Upper lobe of right lung (tissue), 1 donor: ENCODE measurements around the gene ANKRD40. TPM values are rescaled to one million over a fixed set of nuclear protein-coding genes. Genes with fewer than 3 reads are reported as not detected.

Source experiments
- ATAC-seq: fragments of 200-7000 bp; cut with Tn5 transposase; one replicate; pipeline ENCODE4 v1.9.1; 2020; ENCODE audit warnings: mild to moderate bottlenecking, moderate library complexity
- DNase-seq: peaks from one replicate; pipeline ENCODE4 v3.0.0-alpha.2; 2020
- H3K27ac ChIP-seq: fragments of 200-600 bp; one replicate; pipeline ENCODE4 v1.8.0; 2022
- H3K27me3 ChIP-seq: fragments of 200-600 bp; one replicate; pipeline ENCODE4 v1.8.0; 2022; ENCODE audit warnings: mild to moderate bottlenecking
- H3K36me3 ChIP-seq: fragments of 200-600 bp; one replicate; pipeline ENCODE4 v1.8.0; 2022
- H3K4me1 ChIP-seq: fragments of 200-600 bp; one replicate; pipeline ENCODE4 v1.8.0; 2022
- H3K4me3 ChIP-seq: fragments of 200-600 bp; one replicate; pipeline ENCODE4 v1.8.0; 2022; ENCODE audit warnings: mild to moderate bottlenecking
- H3K9me3 ChIP-seq: fragments of 200-600 bp; one replicate; pipeline ENCODE4 v1.8.0; 2022
- CTCF ChIP-seq: fragments of 200-600 bp; IDR thresholded peaks from one replicate; pipeline ENCODE4 v1.8.0; 2022; ENCODE audit warnings: antibody characterized with exemption
- intact Hi-C: fragments of 100-400 bp; cut with DNase I; formaldehyde crosslinking; loops from one replicate; pipeline ENCODE4 v1.11.0; 2022
- total RNA-seq: library from RNA; stranded (reverse); fragmentation: NEBNext Ultra II Directional; extraction: Animal tissue kit (Norgen Biotek cat#: 25700); gene quantifications from one replicate; pipeline ENCODE4 v1.2.1, GENCODE V29; 2021
- donor health status: DM: no; HTN: yes; CAD: no; lungs with severe emphysema.

The ANKRD40 gene
- total RNA-seq, 1 donor from 2014 or later, result 57.7 TPM

- Histone ChIP-seq H3K27me3 (no peaks in the 10 kb centered on the region), H3K36me3 (no peaks in the 10 kb centered on the region), H3K9me3 (no peaks in the 10 kb centered on the region), H3K4me3 (no peak overlapping the region), H3K4me1 (peaks cover 30% of the 10 kb centered on the region), H3K27ac (peak overlapping the region; percentile 74)
- DNase-seq (peak; percentile 77), ATAC-seq (peak; percentile 80)
- intact Hi-C loops, result no loop called here
- TF ChIP-seq CTCF, result no peak
Measured at GRCh38 chr17:50661795-50662391, 45.8 kb downstream of the ANKRD40 start.

GRCh38 chr17:50661348-50661747 is 46.4 kb downstream of the ANKRD40 start:
- no peak for TF ChIP-seq CTCF
- H3K4me1 ChIP-seq, result peaks cover 30% of the 10 kb centered on the region
- H3K9me3 ChIP-seq, result no peaks in the 10 kb centered on the region
- no peak for DNase-seq
- intact Hi-C loops, result no loop called here
- no peaks in the 10 kb centered on the region for H3K36me3 ChIP-seq
- H3K4me3 ChIP-seq, result no peak overlapping the region
- H3K27ac ChIP-seq, result peak overlapping the region; percentile 74
- no peak for ATAC-seq
- H3K27me3 ChIP-seq, result no peaks in the 10 kb centered on the region

- TF ChIP-seq CTCF, result no peak
- intact Hi-C loops, result no loop called here
- DNase-seq (no peak), ATAC-seq (peak; percentile 2)
- H3K36me3 ChIP-seq, result no peaks in the 10 kb centered on the region
- no peaks in the 10 kb centered on the region for H3K9me3 ChIP-seq
- no peaks in the 10 kb centered on the region for H3K27me3 ChIP-seq
- H3K4me1 ChIP-seq, result peaks cover 30% of the 10 kb centered on the region
- H3K27ac ChIP-seq, result peak overlapping the region; percentile 74
- no peak overlapping the region for H3K4me3 ChIP-seq
Measured at GRCh38 chr17:50660887-50661345, 46.8 kb downstream of the ANKRD40 start.

GRCh38 chr17:50660042-50660886 is 47.5 kb downstream of the ANKRD40 start:
- no peaks in the 10 kb centered on the region for H3K27me3 ChIP-seq
- TF ChIP-seq CTCF, result no peak
- H3K4me3 ChIP-seq, result no peak overlapping the region
- intact Hi-C loops, result no loop called here
- ATAC-seq, result peak; percentile 63
- H3K4me1 ChIP-seq, result peaks cover 30% of the 10 kb centered on the region
- H3K9me3 ChIP-seq, result no peaks in the 10 kb centered on the region
- DNase-seq, result no peak
- peak overlapping the region; percentile 74 for H3K27ac ChIP-seq
- H3K36me3 ChIP-seq, result no peaks in the 10 kb centered on the region

- peaks cover 30% of the 10 kb centered on the region for H3K4me1 ChIP-seq
- intact Hi-C loops, result no loop called here
- DNase-seq (no peak), ATAC-seq (no peak)
- no peaks in the 10 kb centered on the region for H3K27me3 ChIP-seq
- no peaks in the 10 kb centered on the region for H3K36me3 ChIP-seq
- H3K4me3 ChIP-seq, result no peak overlapping the region
- peak overlapping the region; percentile 74 for H3K27ac ChIP-seq
- no peak for TF ChIP-seq CTCF
- no peaks in the 10 kb centered on the region for H3K9me3 ChIP-seq
Measured at GRCh38 chr17:50659179-50659578, 48.5 kb downstream of the ANKRD40 start.
